ENCODE measurements around the gene LRRC28. TPM values are rescaled to one million over a fixed set of nuclear protein-coding genes. Genes with fewer than 3 reads are reported as not detected.

The LRRC28 gene
- total RNA-seq, 1 experiment from 2014 or later = 21.4 TPM

GRCh38 chr15:99238849-99239248, 12.4 kb upstream of the LRRC28 start:
- ATAC-seq (no peak), DNase-seq (ENCODE audit: low read depth, low spot score) (no peak)
- ChIA-PET RAD21 (ENCODE audit: low non-redundant PET in 1 of 2, low total read pairs in 2 of 2, uncharacterized antibody in 2 of 2, unreplicated experiment in 2 of 2) (no interaction called here), POLR2A (no interaction called here), CTCF (interaction anchor here (0.6 kb wide), 1 partner anchor 32 kb away, joined by 3 read pairs; no protein-coding TSS in a partner anchor)
- no peak overlapping the region for H3K27ac ChIP-seq (ENCODE audit: low read depth, low read length)
- intact Hi-C loops (cut with micrococcal nuclease) = no loop called here
- H3K36me3 ChIP-seq (ENCODE audit: control insufficient read depth in 1 of 2, insufficient read depth in 2 of 2, low read length in 2 of 2) = no peaks in the 10 kb centered on the region
- no peak overlapping the region for H3K4me3 ChIP-seq (replicated peaks in 1 of 2; ENCODE audit: low read depth in 1 of 2, low read length in 2 of 2)
- H3K4me1 ChIP-seq (ENCODE audit: control insufficient read depth in 1 of 2, insufficient read depth in 2 of 2, low read length in 2 of 2) = no peaks in the 10 kb centered on the region
- H3K4me2 ChIP-seq (ENCODE audit: low read length) = no peak overlapping the region
- no TSS peak for BruUV-seq (replicated peaks)
- H3K9me3 ChIP-seq (ENCODE audit: control insufficient read depth in 1 of 2, insufficient read depth in 1 of 2, low read depth in 1 of 2, low read length in 2 of 2) = no peaks in the 10 kb centered on the region
- H3K9ac ChIP-seq (ENCODE audit: low read length) = no peak overlapping the region
- no peaks in the 10 kb centered on the region; the same call in 1 of the 2 replicates for H3K79me2 ChIP-seq (ENCODE audit: insufficient read depth, low read length)
- H3K27me3 ChIP-seq (ENCODE audit: insufficient read depth, low read length) = no peaks in the 10 kb centered on the region
- no peaks in the 10 kb centered on the region for H4K20me1 ChIP-seq (ENCODE audit: insufficient read depth)
- no peak overlapping the region for H2AFZ ChIP-seq (ENCODE audit: low read depth, low read length, poor library complexity, severe bottlenecking)
- no peaks in the 10 kb centered on the region for H3K9me2 ChIP-seq (ENCODE audit: insufficient read depth)
- TF ChIP-seq FOSL1 (IDR thresholded peaks at IDR 0.05; ENCODE audit: low read depth) = no peak
- no peak for TF ChIP-seq CBX3 (IDR thresholded peaks at IDR 0.05; ENCODE audit: low read depth)
- no peak for TF ChIP-seq ZBTB33 (IDR thresholded peaks at IDR 0.05; ENCODE audit: extremely low read depth, insufficient replicate concordance, low read length)
- TF ChIP-seq EZH2 (IDR thresholded peaks at IDR 0.05) = no peak

GRCh38 chr15:99239545-99240198, 11.6 kb upstream of the LRRC28 start:
- RAD21 ChIA-PET (ENCODE audit: low non-redundant PET in 1 of 2, low total read pairs in 2 of 2, uncharacterized antibody in 2 of 2, unreplicated experiment in 2 of 2) = no interaction called here
- H3K9me3 ChIP-seq (ENCODE audit: control insufficient read depth in 1 of 2, insufficient read depth in 1 of 2, low read depth in 1 of 2, low read length in 2 of 2) = no peaks in the 10 kb centered on the region
- H3K9me2 ChIP-seq (ENCODE audit: insufficient read depth) = no peaks in the 10 kb centered on the region
- H3K4me1 ChIP-seq (ENCODE audit: control insufficient read depth in 1 of 2, insufficient read depth in 2 of 2, low read length in 2 of 2) = no peaks in the 10 kb centered on the region
- BruUV-seq (replicated peaks) = no TSS peak
- no peak overlapping the region for H3K4me2 ChIP-seq (ENCODE audit: low read length)
- no peak overlapping the region for H3K4me3 ChIP-seq (replicated peaks in 1 of 2; ENCODE audit: low read depth in 1 of 2, low read length in 2 of 2)
- H4K20me1 ChIP-seq (ENCODE audit: insufficient read depth) = no peaks in the 10 kb centered on the region
- DNase-seq (ENCODE audit: low read depth, low spot score) = no peak
- H3K9ac ChIP-seq (ENCODE audit: low read length) = no peak overlapping the region
- intact Hi-C loops (cut with micrococcal nuclease) = no loop called here
- CTCF ChIA-PET = no interaction called here
- no peaks in the 10 kb centered on the region; the same call in 1 of the 2 replicates for H3K79me2 ChIP-seq (ENCODE audit: insufficient read depth, low read length)
- no peak for ATAC-seq
- H3K27me3 ChIP-seq (ENCODE audit: insufficient read depth, low read length) = no peaks in the 10 kb centered on the region
- H3K36me3 ChIP-seq (ENCODE audit: control insufficient read depth in 1 of 2, insufficient read depth in 2 of 2, low read length in 2 of 2) = no peaks in the 10 kb centered on the region
- TF ChIP-seq CBX3 (IDR thresholded peaks at IDR 0.05; ENCODE audit: low read depth) = no peak
- TF ChIP-seq REST (IDR thresholded peaks at IDR 0.05; ENCODE audit: low read depth) = no peak
- TF ChIP-seq POLR2A (IDR thresholded peaks at IDR 0.05; ENCODE audit: borderline replicate concordance, extremely low read depth, insufficient read depth, insufficient read length) = no peak
- TF ChIP-seq SRF (IDR thresholded peaks at IDR 0.05; ENCODE audit: low read depth) = no peak
- TF ChIP-seq RAD21 (IDR thresholded peaks at IDR 0.05; ENCODE audit: low read depth) = no peak
- no peak for TF ChIP-seq ZNF274 (IDR thresholded peaks at IDR 0.05; ENCODE audit: low read depth, low read length)
- TF ChIP-seq FOSL1 (IDR thresholded peaks at IDR 0.05; ENCODE audit: low read depth) = no peak
- no peak overlapping the region for H2AFZ ChIP-seq (ENCODE audit: low read depth, low read length, poor library complexity, severe bottlenecking)
- POLR2A ChIA-PET = no interaction called here
- no peak overlapping the region for H3K27ac ChIP-seq (ENCODE audit: low read depth, low read length)

All from HCT116 (cell line).